CD14-positive monocyte (primary cell): Measurements from ENCODE around the gene SYNE1. TPM values are rescaled to one million over a fixed set of nuclear protein-coding genes. Genes with fewer than 3 reads are reported as not detected.

Source experiments
- DNase-seq, 3 donors: peaks; one replicate each; pipeline ENCODE4 v3.0.0-alpha.2; 2011 to 2022
- H2AFZ ChIP-seq: 2 replicates; pipeline ENCODE4 v1.6.0; 2012; ENCODE audit warnings: mild to moderate bottlenecking, low read depth, low read length, inconsistent platforms; ENCODE audit not compliant: insufficient read depth, poor library complexity, severe bottlenecking
- H3K27ac ChIP-seq, 2 donors: 1 replicate in 1 of 2; 2 replicates in 1 of 2; pipeline ENCODE4 v1.5.1; 2012 to 2013; ENCODE audit warnings: low read length in 2 of 2, control low read depth in 1 of 2, inconsistent platforms in 1 of 2, low read depth in 1 of 2, mild to moderate bottlenecking in 1 of 2
- H3K27me3 ChIP-seq, 2 donors: one replicate each; pipeline versions ENCODE4 v1.6.0 to v1.6.1; 2011 to 2013; ENCODE audit warnings: low read length in 2 of 2; ENCODE audit not compliant: control insufficient read depth in 2 of 2, insufficient read depth in 2 of 2
- H3K36me3 ChIP-seq, 2 donors: replicated peaks in 1 of 2; 1 replicate in 1 of 2; 2 replicates in 1 of 2; pipeline versions ENCODE4 v1.5.1 to v1.6.1; 2012 to 2013; ENCODE audit warnings: low read length in 2 of 2, control low read depth in 1 of 2, inconsistent platforms in 1 of 2, mild to moderate bottlenecking in 1 of 2; ENCODE audit not compliant: insufficient read depth in 2 of 2, control insufficient read depth in 1 of 2
- H3K4me1 ChIP-seq, 2 donors: 1 replicate in 1 of 2; 2 replicates in 1 of 2; pipeline versions ENCODE4 v1.5.1 to v1.6.1; 2012 to 2013; ENCODE audit warnings: low read length in 2 of 2, control low read depth in 1 of 2, inconsistent platforms in 1 of 2, mild to moderate bottlenecking in 1 of 2, moderate library complexity in 1 of 2; ENCODE audit not compliant: insufficient read depth in 2 of 2, control insufficient read depth in 1 of 2
- H3K4me2 ChIP-seq: replicated peaks from 2 replicates; pipeline ENCODE3; 2012; ENCODE audit warnings: low read length, moderate library complexity, mild to moderate bottlenecking; ENCODE audit not compliant: poor library complexity, severe bottlenecking; ENCODE audit errors: extremely low read depth
- H3K4me3 ChIP-seq, 3 experiments: fragments of 200-600 bp in 1 of 3; sonication (generic) in 1 of 3; replicated peaks in 1 of 3; 1 replicate in 2 of 3; 2 replicates in 1 of 3; pipeline ENCODE4 v1.5.1; 2011 to 2013; ENCODE audit warnings: low read length in 3 of 3, mild to moderate bottlenecking in 3 of 3, control low read depth in 2 of 3, low read depth in 2 of 3, inconsistent platforms in 1 of 3, moderate library complexity in 1 of 3
- H3K79me2 ChIP-seq: 2 replicates; pipeline ENCODE4 v1.6.0; 2012; ENCODE audit warnings: mild to moderate bottlenecking, control low read depth, inconsistent platforms, low read length, moderate library complexity; ENCODE audit not compliant: insufficient read depth
- H3K9ac ChIP-seq: 2 replicates; pipeline ENCODE4 v1.6.0; 2017; ENCODE audit warnings: low read length, mild to moderate bottlenecking; ENCODE audit not compliant: insufficient read depth, poor library complexity, severe bottlenecking
- H3K9me3 ChIP-seq, 2 donors: replicated peaks in 1 of 2; 1 replicate in 1 of 2; 2 replicates in 1 of 2; pipeline versions ENCODE4 v1.5.1 to v1.6.1; 2012 to 2013; ENCODE audit warnings: low read length in 2 of 2, control low read depth in 1 of 2; ENCODE audit not compliant: control insufficient read depth in 1 of 2, insufficient read depth in 1 of 2
- H4K20me1 ChIP-seq: 2 replicates; pipeline ENCODE4 v1.6.0; 2012; ENCODE audit warnings: mild to moderate bottlenecking, low read length, control low read depth, moderate library complexity; ENCODE audit not compliant: insufficient read depth
- H3K27ac Mint-ChIP-seq, 7 donors: one replicate each; pipeline ENCODE4 v1.8.0; 2020; ENCODE audit warnings: mild to moderate bottlenecking in 7 of 7, mixed read lengths in 7 of 7, moderate library complexity in 6 of 7, inconsistent platforms in 2 of 7
- H3K27me3 Mint-ChIP-seq, 3 donors: one replicate each; pipeline ENCODE4 v1.8.0; 2021 to 2022; ENCODE audit warnings: low read depth in 3 of 3, mild to moderate bottlenecking in 3 of 3, mixed read lengths in 3 of 3, moderate library complexity in 3 of 3, inconsistent platforms in 1 of 3
- H3K36me3 Mint-ChIP-seq, 2 donors: one replicate each; pipeline ENCODE4 v1.8.0; 2020; ENCODE audit warnings: mixed read lengths in 2 of 2, inconsistent platforms in 1 of 2, mild to moderate bottlenecking in 1 of 2
- H3K4me1 Mint-ChIP-seq: one replicate; pipeline ENCODE4 v1.8.0; 2020; ENCODE audit warnings: mild to moderate bottlenecking, mixed read lengths
- H3K4me3 Mint-ChIP-seq, 2 donors: one replicate each; pipeline ENCODE4 v1.8.0; 2020; ENCODE audit warnings: mild to moderate bottlenecking in 2 of 2, mixed read lengths in 2 of 2, moderate library complexity in 1 of 2
- H3K9me3 Mint-ChIP-seq, 7 donors: one replicate each; pipeline ENCODE4 v1.8.0; 2020 to 2022; ENCODE audit warnings: mixed read lengths in 7 of 7, mild to moderate bottlenecking in 6 of 7, moderate library complexity in 6 of 7, inconsistent platforms in 2 of 7
- CTCF ChIP-seq: fragments of 200-600 bp; IDR thresholded peaks from one replicate; pipeline ENCODE4 v1.8.0; 2022; ENCODE audit warnings: antibody characterized with exemption, mild to moderate bottlenecking
- WGBS: methylation state at CpG from one replicate; pipeline ENCODE4 v1.1.5; 2013; ENCODE audit warnings: missing lambda C conversion rate; ENCODE audit not compliant: insufficient coverage; 5-methylcytosine and 5-hydroxymethylcytosine counted together
- intact Hi-C, 2 donors: fragments of 100-400 bp; cut with micrococcal nuclease; formaldehyde crosslinking; loops; one replicate each; pipeline versions ENCODE4 v1.15.0 to v1.15.1; 2023
- polyA plus RNA-seq, 3 donors: library from polyadenylated mRNA; depleted of rRNA in 1 of 3; unstranded in 2 of 3; stranded (reverse) in 1 of 3; fragments of 300-500 nt in 2 of 3; fragments of >200 nt in 1 of 3; fragmentation: Illumina TruSeq in 2 of 3; gene quantifications; 1 replicate in 2 of 3; 2 replicates in 1 of 3; pipeline ENCODE4 v1.2.3, GENCODE V29; 2012 to 2021

Gene SYNE1
- polyA plus RNA-seq, 3 donors: 3.7 to 24.5 (median 8.1) TPM

GRCh38 chr6:152609125-152609670 lies 28.0 kb downstream of the SYNE1 start:
- H3K36me3 Mint-ChIP-seq: peaks cover 0 to 2% of the 10 kb centered on the region in 2 donors
- no peak for TF ChIP-seq CTCF
- no peak overlapping the region for H3K4me3 ChIP-seq
- peaks cover 2% of the 10 kb centered on the region for H3K4me1 Mint-ChIP-seq
- WGBS: 87% methylated on average over 4 of the region's 10 CpGs
- H3K4me1 ChIP-seq: no peaks in the 10 kb centered on the region
- H3K27me3 Mint-ChIP-seq: peaks cover 0 to 6% (median 2%) of the 10 kb centered on the region in 3 donors
- H3K27ac Mint-ChIP-seq: peak overlapping the region in 1 of 7 donors; percentile 51
- peaks cover 0 to 3% of the 10 kb centered on the region in 2 donors for H3K9me3 ChIP-seq
- no peaks in the 10 kb centered on the region for H3K27me3 ChIP-seq
- H3K27ac ChIP-seq: no peak overlapping the region
- no peaks in the 10 kb centered on the region for H3K36me3 ChIP-seq
- intact Hi-C loops: no loop called here
- no peak overlapping the region for H2AFZ ChIP-seq
- no peak overlapping the region for H3K4me3 Mint-ChIP-seq
- peaks cover 0 to 6% (median 3%) of the 10 kb centered on the region in 7 donors for H3K9me3 Mint-ChIP-seq
- no peak overlapping the region for H3K9ac ChIP-seq
- DNase-seq: no peak
- no peaks in the 10 kb centered on the region for H4K20me1 ChIP-seq
- H3K79me2 ChIP-seq: no peaks in the 10 kb centered on the region
- no peak overlapping the region for H3K4me2 ChIP-seq

DNA sequence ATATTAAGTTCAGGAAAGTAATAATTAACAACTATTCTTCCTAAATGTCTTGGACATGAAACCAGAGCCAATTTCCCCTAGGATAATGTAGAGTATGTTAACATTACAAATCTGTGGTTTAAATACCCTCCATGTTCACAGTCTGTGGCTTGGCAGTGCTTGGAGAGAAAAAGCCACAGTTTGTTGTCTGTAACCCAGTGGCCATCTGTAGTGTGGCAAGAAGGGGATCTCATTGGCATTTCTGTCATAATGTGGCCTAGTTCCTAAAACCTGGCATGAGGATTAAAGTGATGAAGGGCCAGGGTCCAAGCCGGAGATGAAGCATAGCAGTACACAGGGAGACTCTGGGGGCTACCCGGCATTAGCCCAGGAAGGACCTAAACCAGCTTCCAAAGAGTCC lies 31.2 kb downstream of the SYNE1 start:
- peaks cover 0 to 5% of the 10 kb centered on the region in 2 donors for H3K36me3 Mint-ChIP-seq
- DNase-seq: no peak
- H3K27me3 ChIP-seq: no peaks in the 10 kb centered on the region
- intact Hi-C loops: no loop called here
- peaks cover 0 to 2% (median 2%) of the 10 kb centered on the region in 3 donors for H3K27me3 Mint-ChIP-seq
- no peak overlapping the region for H3K4me3 Mint-ChIP-seq
- H3K27ac Mint-ChIP-seq: no peak overlapping the region
- H3K27ac ChIP-seq: no peak overlapping the region
- no peaks in the 10 kb centered on the region for H3K36me3 ChIP-seq
- H3K4me3 ChIP-seq: no peak overlapping the region
- no peak for TF ChIP-seq CTCF
- H3K9me3 Mint-ChIP-seq: peaks cover 0 to 4% (median 2%) of the 10 kb centered on the region in 7 donors
- 89% methylated on average over 2 of the region's 2 CpGs for WGBS
- no peaks in the 10 kb centered on the region for H3K4me1 Mint-ChIP-seq
- H3K4me1 ChIP-seq: no peaks in the 10 kb centered on the region
- no peak overlapping the region for H2AFZ ChIP-seq
- no peak overlapping the region for H3K4me2 ChIP-seq
- H3K79me2 ChIP-seq: no peaks in the 10 kb centered on the region
- peaks cover 0 to 3% of the 10 kb centered on the region in 2 donors for H3K9me3 ChIP-seq
- no peaks in the 10 kb centered on the region for H4K20me1 ChIP-seq
- H3K9ac ChIP-seq: no peak overlapping the region
